ENCODE data around the gene GLIS1. TPM values are rescaled to one million over a fixed set of nuclear protein-coding genes. Genes with fewer than 3 reads are reported as not detected.

The GLIS1 gene
- total RNA-seq, 4 donors from 2014 or later: 0.59 to 3.9 (median 0.75) TPM

GRCh38 chr1:53736290-53736689 lies 2.7 kb downstream of the GLIS1 start:
- no peak for DNase-seq (ENCODE audit: low spot score in 2 of 2)
- Histone ChIP-seq H3K9me3 (no peaks in the 10 kb centered on the region), H3K36me3 (no peaks in the 10 kb centered on the region), H3K4me3 (no peak overlapping the region), H3K27ac (no peak overlapping the region), H3K27me3 (peaks cover 0 to 38% of the 10 kb centered on the region in 2 donors), H3K4me1 (peaks cover 0 to 24% (median 9%) of the 10 kb centered on the region in 4 donors)
- TF ChIP-seq POLR2A (IDR thresholded peaks at IDR 0.05) (no peak), EP300 (IDR thresholded peaks at IDR 0.05) (no peak)
- TF ChIP-seq, protein P1, sequence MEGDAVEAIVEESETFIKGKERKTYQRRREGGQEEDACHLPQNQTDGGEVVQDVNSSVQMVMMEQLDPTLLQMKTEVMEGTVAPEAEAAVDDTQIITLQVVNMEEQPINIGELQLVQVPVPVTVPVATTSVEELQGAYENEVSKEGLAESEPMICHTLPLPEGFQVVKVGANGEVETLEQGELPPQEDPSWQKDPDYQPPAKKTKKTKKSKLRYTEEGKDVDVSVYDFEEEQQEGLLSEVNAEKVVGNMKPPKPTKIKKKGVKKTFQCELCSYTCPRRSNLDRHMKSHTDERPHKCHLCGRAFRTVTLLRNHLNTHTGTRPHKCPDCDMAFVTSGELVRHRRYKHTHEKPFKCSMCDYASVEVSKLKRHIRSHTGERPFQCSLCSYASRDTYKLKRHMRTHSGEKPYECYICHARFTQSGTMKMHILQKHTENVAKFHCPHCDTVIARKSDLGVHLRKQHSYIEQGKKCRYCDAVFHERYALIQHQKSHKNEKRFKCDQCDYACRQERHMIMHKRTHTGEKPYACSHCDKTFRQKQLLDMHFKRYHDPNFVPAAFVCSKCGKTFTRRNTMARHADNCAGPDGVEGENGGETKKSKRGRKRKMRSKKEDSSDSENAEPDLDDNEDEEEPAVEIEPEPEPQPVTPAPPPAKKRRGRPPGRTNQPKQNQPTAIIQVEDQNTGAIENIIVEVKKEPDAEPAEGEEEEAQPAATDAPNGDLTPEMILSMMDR (IDR thresholded peaks at IDR 0.05): no peak
- WGBS, 2 donors: 84 to 85% methylated on average over 11 of the region's 11 CpGs

DNA sequence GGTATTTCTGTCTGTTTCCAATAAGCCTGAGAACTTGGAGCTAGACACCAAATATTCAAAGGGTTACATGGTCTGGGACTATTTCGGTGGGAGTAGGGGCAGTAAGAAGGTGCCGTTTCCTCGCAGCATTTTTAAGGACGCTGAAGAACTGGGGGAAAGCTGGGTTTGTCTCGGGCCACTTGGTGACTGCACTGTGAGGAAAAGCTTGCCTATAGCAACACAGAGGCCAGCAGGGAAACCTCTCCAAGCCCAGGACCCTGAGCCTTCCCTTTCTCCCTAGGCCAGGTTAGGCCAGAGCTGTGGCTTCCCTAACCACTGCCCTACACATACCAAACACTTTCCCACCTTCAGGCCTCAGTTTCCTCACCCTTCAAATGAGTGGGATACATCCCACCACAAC lies 3.3 kb downstream of the GLIS1 start:
- Histone ChIP-seq H3K4me1 (peaks cover 0 to 24% (median 9%) of the 10 kb centered on the region in 4 donors), H3K27me3 (peaks cover 0 to 36% of the 10 kb centered on the region in 2 donors), H3K27ac (no peak overlapping the region), H3K36me3 (no peaks in the 10 kb centered on the region), H3K4me3 (no peak overlapping the region), H3K9me3 (no peaks in the 10 kb centered on the region)
- no peak for TF ChIP-seq EP300 (IDR thresholded peaks at IDR 0.05)
- TF ChIP-seq, protein P1 (IDR thresholded peaks at IDR 0.05): no peak
- no peak for TF ChIP-seq POLR2A (IDR thresholded peaks at IDR 0.05)
- WGBS, 2 donors: 84 to 87% methylated on average over 5 of the region's 5 CpGs
- DNase-seq (ENCODE audit: low spot score in 2 of 2): no peak

DNA sequence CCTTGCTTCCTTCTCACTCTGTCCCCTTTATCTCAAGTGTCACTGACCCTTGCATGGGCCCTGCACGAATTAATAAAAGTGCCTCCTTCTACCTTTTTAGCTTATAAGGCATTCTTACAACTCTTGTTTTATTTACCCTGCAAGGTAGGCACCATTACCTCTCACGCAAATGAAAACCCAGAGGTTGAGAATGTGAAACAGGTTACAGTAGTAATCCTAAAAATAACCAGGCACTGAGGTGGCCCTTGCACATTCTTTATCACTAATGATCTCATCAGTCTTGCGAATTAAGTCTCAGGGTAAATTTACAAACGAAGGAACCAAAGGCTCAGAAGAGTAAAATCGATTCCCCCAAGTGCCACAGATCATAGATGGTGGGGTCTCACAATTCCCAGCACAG lies 3.7 kb downstream of the GLIS1 start:
- Histone ChIP-seq H3K4me3 (no peak overlapping the region), H3K27ac (no peak overlapping the region), H3K9me3 (no peaks in the 10 kb centered on the region), H3K27me3 (peaks cover 0 to 32% of the 10 kb centered on the region in 2 donors), H3K4me1 (peaks cover 0 to 24% (median 9%) of the 10 kb centered on the region in 4 donors), H3K36me3 (no peaks in the 10 kb centered on the region)
- no peak for DNase-seq (ENCODE audit: low spot score in 2 of 2)
- 86 to 87% methylated on average over 5 of the region's 5 CpGs for WGBS, 2 donors
- TF ChIP-seq EP300 (IDR thresholded peaks at IDR 0.05) (no peak), POLR2A (IDR thresholded peaks at IDR 0.05) (no peak)
- TF ChIP-seq, protein P1 (IDR thresholded peaks at IDR 0.05): no peak

DNA sequence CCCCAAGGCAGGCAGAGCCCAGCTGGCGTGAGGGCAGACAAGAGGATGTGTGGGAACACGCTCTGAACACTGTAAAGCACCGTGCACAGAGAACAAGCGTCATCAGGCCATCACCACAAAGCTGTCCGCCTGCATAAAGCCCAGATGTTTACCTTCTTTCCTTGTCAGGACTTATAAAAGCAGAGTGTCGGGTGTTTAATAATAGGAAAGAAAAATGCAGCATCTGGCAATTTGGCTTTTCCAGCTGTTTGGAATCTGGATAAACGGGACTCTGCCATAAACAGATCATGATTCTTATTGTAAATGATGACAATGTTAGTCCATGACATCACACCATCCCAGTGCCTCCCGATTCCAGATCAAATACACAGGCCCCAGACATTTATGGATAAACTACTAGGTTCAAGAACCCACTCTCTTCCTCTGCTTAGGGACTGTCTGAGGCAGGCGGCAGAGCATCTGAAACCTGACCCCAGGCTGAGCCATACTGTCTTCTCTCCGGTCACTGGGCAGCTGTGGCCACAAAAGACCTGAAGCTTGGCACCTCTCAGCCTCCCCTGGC lies 4.2 kb downstream of the GLIS1 start:
- no peak for DNase-seq (ENCODE audit: low spot score in 2 of 2)
- Histone ChIP-seq H3K4me1 (peaks cover 0 to 20% (median 9%) of the 10 kb centered on the region in 4 donors), H3K27me3 (peaks cover 0 to 27% of the 10 kb centered on the region in 2 donors), H3K9me3 (no peaks in the 10 kb centered on the region), H3K4me3 (no peak overlapping the region), H3K36me3 (no peaks in the 10 kb centered on the region), H3K27ac (no peak overlapping the region)
- no peak for TF ChIP-seq POLR2A (IDR thresholded peaks at IDR 0.05)
- TF ChIP-seq, protein P1 (IDR thresholded peaks at IDR 0.05): no peak
- no peak for TF ChIP-seq EP300 (IDR thresholded peaks at IDR 0.05)
- WGBS, 2 donors: 76 to 80% methylated on average over 10 of the region's 10 CpGs

DNA sequence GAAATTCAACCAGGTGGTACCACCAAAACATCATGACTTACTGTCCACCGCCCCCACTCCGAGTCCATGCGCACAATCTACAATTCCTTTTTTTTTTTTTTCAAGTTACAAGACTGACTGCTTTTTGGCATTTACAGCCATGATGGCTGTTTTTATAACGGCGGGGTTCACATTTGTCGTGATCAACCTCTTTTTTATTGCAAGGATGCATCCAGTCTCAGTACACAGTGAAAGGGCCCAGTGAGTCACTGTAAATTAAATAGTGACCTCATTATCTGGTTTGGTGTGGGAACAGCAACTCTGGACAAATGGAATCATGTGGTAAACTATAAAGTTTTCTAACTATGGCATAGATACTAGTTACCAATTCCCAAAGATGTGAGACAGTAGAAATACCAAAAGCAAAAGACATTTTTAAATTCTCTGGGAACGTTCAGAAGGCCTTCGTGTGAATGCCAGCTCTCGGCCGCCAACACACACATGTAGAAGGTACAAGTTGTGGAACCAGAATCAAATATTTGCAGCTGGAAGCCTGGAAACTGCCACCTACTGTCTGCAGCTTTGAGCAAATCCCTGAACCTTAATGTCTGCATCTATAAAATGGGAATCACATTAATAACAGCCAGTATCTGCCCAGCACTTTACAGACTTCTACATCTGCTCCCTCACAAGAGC lies 4.9 kb downstream of the GLIS1 start:
- WGBS, 2 donors: 78 to 80% methylated on average over 10 of the region's 10 CpGs
- peaks cover 0 to 16% (median 9%) of the 10 kb centered on the region in 4 donors for H3K4me1 ChIP-seq
- no peak overlapping the region for H3K27ac ChIP-seq
- DNase-seq (ENCODE audit: low spot score in 2 of 2): no peak
- H3K27me3 ChIP-seq: peaks cover 0 to 23% of the 10 kb centered on the region in 2 donors
- H3K4me3 ChIP-seq: no peak overlapping the region
- no peaks in the 10 kb centered on the region for H3K9me3 ChIP-seq
- TF ChIP-seq POLR2A (IDR thresholded peaks at IDR 0.05) (no peak), EP300 (IDR thresholded peaks at IDR 0.05) (no peak)
- TF ChIP-seq, protein P1 (IDR thresholded peaks at IDR 0.05): no peak
- H3K36me3 ChIP-seq: no peaks in the 10 kb centered on the region
